ENCODE measurements around the gene SLC43A1. TPM values are rescaled to one million over a fixed set of nuclear protein-coding genes. Genes with fewer than 3 reads are reported as not detected.

The SLC43A1 gene
- total RNA-seq, 1 donor from 2014 or later: 10.4 TPM

GRCh38 chr11:57479911-57480310 is 35.6 kb downstream of the SLC43A1 start:
- DNase-seq (ENCODE audit: low spot score): no peak

- DNase-seq (ENCODE audit: low spot score): no peak
These were observed 36.4 kb downstream of the SLC43A1 start for GRCh38 chr11:57479021-57479663.

DNA sequence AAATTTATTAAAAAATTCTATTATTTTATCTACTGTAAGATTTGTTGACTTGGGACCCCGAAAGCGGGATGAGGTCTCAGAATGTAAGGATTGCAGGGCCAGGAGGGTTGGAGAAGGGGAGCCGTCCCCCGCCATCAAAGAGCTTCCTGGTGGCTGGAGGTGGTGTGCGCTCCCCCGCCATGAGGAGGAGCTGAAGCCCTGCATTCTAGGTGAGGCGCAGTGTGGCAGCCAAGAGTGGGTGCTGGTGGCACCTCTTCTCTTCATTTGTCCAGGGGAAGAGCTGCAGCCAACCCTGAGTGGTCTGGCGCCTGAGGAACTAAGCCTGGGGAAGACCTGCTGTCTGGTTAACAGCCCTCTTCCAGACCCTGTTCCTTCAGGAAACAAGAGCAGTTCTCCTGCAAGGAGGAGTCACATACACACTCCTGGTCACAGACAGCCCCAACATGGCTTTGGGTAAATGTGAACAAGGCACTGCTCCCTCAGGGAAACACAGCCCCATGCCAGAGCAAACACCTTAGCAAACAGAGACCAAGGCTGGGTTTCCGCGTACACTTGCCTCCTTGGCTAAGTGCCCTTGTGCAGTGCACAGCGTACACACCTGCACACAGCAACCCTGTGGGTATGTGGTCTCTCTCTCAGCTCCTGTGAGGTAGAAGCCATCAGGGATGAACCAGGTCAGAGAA is 37.9 kb downstream of the SLC43A1 start:
- DNase-seq (ENCODE audit: low spot score): no peak

DNA sequence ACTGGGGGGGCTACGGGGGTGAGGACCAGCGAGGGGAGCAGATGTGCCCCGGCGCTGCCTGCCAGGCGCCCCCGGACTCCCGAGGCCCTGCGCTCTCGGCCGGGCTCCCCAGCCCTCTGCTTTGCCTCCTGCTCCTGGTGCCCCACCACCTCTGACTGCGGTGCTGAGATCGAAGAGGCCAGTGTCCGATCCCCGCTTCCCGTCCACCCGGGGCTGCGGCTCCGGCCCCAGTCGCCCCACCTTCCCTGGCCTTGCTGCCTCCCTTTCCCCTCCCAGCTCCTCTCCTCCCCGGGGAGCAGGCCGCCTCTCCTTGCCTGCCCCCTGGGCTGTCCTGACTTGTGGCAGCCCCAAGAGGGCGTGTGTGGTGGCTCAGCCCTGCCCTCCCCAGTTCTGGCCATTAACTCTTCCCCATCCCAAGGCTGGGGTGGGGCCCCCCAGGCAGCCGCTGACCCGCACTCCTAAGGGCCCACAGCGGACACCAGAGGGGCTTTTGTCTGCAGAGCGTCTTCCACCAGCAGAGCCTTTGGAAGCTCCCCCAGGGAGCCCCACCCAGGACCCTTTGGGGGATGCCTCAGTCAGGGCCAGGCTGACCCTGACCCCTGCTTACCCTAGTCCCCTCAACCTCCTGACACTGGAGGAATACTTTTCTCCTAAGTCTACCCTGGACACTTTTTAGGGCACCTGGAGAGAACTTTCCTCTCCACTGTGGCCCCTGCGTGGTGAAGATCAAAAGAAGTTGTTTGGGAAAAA is 38.6 kb downstream of the SLC43A1 start:
- no peak for DNase-seq (ENCODE audit: low spot score)

GRCh38 chr11:57476047-57476756 is 39.3 kb downstream of the SLC43A1 start:
- DNase-seq (ENCODE audit: low spot score): no peak

- no peak for DNase-seq (ENCODE audit: low spot score)
These were observed 39.8 kb downstream of the SLC43A1 start for GRCh38 chr11:57475671-57476046.

- DNase-seq (ENCODE audit: low spot score): no peak
These were observed 40.3 kb downstream of the SLC43A1 start for GRCh38 chr11:57475191-57475590.

GRCh38 chr11:57474803-57475115 is 40.7 kb downstream of the SLC43A1 start:
- no peak for DNase-seq (ENCODE audit: low spot score)

DNA sequence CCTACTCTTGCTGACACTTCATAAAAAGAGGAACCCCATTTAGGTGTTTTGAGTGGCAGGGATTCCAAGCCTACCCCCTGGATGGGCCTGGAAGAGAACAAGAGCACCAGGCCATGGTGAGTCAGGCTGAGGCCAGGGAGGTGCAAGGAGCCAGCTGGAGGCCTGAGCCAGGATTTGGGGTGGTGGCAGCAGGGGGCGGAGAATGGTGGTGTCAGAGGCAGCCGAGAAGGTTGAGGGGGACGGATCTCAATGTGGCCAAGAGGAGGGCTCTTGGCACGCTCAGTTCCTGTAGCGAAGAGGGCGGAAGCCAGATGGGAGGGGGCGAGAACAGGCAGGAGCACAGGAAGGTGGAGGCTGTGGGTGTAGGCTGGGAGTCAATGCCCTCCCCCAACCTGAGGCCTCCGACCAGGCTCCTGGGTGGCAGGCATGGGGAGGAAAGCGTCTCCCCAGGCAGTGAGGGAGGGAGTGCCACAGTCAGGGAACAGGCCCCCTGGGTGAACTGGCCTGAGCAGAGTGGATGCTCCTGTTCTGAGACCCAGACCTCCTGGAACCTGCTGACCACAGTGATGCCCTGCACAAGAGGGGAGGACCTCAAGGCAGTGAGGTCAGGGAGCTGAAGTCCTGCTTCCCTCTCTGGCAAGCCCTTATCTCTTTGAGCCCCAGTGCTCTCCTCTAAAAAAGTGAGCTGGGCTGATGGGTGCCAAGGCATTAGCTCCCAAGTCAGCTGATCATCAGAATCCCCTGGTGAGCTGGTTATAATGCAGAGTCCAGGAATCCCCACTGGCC is 41.3 kb downstream of the SLC43A1 start:
- no peak for DNase-seq (ENCODE audit: low spot score)

DNA sequence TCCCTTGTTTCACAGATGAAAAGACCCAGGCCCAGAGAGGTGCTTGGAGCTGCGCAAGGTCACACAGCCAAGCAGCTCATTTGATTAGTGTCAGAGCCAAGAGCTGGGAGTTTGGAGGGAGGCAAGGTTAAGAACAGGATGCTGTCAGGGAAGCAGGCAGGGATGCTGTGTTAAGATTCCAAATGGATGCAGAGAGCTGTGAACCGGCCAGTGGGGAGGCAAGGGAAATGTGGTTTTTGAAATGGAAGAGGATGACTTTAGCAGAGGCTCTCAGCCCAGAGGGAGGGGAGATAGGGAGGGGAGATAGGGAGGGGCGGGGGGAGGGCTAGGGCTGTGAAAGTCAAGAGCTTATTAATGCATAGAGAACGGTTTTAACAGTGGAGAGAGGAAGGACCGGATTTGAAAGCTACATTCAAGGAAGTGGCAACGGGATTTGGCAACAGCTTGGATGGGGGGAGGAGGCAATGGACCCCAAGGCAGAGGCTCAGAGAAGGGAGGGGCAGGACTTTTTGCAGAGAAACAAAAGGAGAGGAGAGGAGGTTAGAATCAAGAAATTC is 42.1 kb downstream of the SLC43A1 start:
- DNase-seq (ENCODE audit: low spot score): no peak

DNA sequence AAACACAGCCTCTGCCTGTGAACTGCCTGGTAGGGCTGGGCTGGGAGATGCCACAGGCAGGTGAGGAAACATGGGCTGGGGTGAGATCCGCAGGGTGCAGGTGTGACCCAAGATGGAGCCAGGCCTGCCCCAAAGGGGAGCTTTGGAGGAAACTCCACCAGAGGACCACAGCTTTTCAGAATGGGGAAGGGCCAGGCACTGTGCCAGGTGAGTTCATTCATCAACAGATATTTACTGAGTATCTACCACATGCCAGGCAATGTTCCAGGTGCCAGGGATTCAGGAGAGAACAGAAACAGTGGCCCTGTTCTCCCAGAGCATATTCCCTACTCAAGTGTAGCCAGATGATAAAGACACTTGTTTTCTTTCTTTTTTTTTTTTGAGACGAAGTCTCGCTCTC is 44.0 kb downstream of the SLC43A1 start:
- no peak for DNase-seq (ENCODE audit: low spot score)

DNA sequence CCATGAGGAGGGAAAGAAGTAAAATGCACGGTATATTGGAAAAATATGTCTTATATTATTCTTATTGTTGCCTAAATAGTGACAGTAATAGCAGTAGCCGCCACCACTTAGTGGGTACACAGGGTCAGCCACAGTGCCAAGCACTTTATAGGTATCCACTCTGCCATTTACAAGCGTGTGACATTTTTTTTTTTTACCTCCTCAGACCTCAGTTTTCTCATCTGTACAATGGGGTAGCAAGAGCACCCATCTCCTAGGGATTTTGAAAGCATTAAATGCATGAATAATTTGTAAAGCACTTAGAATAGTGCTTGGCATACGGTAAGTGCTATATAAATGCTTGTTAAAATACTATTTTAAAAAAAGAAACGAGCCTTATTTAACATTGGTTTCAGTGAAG is 46.2 kb downstream of the SLC43A1 start:
- no peak for DNase-seq (ENCODE audit: low spot score)

DNA sequence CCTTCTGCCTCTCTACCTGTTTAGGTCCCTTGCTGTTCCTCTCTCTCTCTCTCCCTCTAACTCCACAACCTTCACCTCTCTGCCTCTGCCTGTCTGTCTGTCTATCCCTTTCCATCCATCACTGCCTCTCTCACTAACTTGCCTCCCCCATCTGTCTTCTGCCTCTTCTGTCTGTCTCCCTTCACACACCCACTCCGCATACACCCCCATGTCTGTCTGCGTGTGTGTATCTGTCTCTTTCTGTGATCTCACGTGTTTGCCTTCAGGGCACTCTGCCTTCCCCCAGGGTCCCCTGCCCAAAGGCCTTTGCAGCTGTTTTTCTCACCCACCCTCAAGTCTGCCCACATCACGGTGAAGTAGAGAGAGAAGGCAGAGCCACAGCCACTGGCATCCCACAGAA is 47.2 kb downstream of the SLC43A1 start:
- DNase-seq (ENCODE audit: low spot score): no peak

DNA sequence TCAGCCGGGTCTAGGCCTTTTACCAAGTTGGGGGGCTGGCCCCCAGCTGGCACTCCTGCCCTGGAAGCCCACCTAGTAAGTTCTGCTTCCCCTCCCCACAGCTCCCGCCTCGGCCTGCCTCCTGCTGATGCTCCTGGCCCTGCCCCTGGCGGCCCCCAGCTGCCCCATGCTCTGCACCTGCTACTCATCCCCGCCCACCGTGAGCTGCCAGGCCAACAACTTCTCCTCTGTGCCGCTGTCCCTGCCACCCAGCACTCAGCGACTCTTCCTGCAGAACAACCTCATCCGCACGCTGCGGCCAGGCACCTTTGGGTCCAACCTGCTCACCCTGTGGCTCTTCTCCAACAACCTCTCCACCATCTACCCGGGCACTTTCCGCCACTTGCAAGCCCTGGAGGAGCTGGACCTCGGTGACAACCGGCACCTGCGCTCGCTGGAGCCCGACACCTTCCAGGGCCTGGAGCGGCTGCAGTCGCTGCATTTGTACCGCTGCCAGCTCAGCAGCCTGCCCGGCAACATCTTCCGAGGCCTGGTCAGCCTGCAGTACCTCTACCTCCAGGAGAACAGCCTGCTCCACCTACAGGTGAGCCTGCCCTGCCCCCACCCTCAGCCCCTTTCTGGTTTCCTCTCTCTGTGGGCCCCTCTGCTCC is 47.9 kb downstream of the SLC43A1 start:
- DNase-seq (ENCODE audit: low spot score): no peak

DNA sequence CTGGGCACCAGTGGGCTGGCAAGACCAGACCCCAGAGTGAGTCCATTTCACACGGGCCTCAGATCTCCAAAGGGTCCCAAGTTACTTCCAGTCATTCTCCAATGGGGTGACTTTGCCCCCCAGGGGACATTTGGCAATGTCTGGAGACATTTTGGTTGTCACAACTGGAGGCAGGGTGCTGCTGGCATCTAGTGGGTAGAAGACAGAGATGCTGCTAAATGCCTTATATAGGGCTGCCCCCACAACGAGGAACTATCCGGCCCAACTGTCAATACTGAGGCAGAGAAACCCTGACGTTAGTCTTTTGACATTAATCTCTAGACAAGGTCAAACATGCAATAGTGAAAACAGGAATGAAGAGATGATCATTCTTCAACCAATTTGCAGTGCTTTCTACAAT is 48.8 kb downstream of the SLC43A1 start:
- DNase-seq (ENCODE audit: low spot score): no peak

GRCh38 chr11:57464539-57465181 is 50.8 kb downstream of the SLC43A1 start:
- no peak for DNase-seq (ENCODE audit: low spot score)

- DNase-seq (ENCODE audit: low spot score): no peak
These were observed 51.6 kb downstream of the SLC43A1 start for GRCh38 chr11:57463671-57464538.

DNA sequence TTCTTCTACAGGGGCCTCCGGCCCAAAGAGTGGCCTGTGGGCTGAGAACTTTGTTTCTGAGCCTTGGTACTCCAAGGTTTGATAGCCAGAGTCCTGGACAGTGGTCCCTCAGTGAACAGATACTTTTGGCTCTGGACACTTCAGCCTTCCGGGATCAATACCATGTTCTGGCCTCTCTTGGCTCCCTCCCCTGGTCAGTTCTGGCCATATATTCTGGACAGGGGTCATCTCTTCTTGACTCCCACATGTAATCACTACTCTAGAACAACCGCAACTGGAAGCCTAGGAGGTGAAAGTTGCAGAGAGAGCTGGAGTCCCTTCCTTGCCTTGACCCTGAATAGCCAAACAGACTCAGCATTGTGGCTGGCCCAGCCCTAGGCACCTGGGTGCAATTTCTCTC is 52.9 kb downstream of the SLC43A1 start:
- DNase-seq (ENCODE audit: low spot score): no peak

DNA sequence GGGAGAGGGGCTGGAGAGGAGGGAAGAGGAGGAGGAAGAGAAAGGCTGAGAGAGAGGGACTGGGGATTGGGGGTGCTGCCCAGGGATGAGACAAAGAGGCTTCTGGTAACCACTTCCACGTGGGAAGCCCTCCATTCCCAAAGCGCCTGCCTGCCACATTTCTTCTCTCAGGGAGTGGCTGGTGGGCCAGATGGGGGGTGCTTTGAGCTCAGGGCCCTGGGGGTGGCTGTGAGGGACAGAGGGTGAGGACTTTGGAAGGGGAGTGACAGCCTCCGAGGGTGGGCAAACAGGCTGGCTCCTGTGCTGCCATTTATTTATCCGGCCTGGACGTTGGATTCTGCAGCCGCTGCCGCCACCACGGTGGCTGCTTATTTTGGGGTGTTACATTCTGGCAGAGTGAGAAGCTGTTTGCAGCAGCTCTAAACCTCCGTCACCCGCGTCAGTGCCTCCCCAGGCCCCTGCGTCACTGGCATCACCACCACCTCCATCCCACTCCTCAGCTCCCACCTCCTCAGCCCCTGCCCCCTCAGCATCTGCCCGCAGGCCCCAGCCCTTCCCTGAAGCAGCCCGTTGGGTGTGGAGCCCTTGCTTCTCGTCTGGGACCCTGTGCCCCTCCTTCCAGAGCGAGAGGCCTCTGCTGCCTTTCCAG is 53.5 kb downstream of the SLC43A1 start:
- no peak for DNase-seq (ENCODE audit: low spot score)

All from ureter (tissue), 1 donor.